Neural cell (in vitro differentiated cells): ENCODE data around the gene MACC1. TPM values are rescaled to one million over a fixed set of nuclear protein-coding genes. Genes with fewer than 3 reads are reported as not detected.

Source experiments
- H2AFZ ChIP-seq: fragments of 200-600, 300-800 bp; sonication (generic), shearing (Covaris generic); 2 replicates; pipeline ENCODE4 v1.6.0; 2014; ENCODE audit warnings: low read depth, mild to moderate bottlenecking, antibody characterized with exemption, low read length, moderate library complexity
- H3F3A ChIP-seq: fragments of 200-600 bp; shearing (Covaris generic); 2 replicates; pipeline ENCODE4 v1.6.1; 2016; ENCODE audit warnings: mild to moderate bottlenecking, moderate library complexity, mixed read lengths, antibody characterized with exemption, low read length; ENCODE audit not compliant: insufficient read depth, poor library complexity, severe bottlenecking
- H3K27ac ChIP-seq: fragments of 200-600, 300-800 bp; sonication (generic), shearing (Covaris generic); 2 replicates; pipeline ENCODE4 v1.5.1; 2014; ENCODE audit warnings: mild to moderate bottlenecking, low read length, moderate library complexity
- H3K27me3 ChIP-seq: fragments of 300-800, 200-600 bp; sonication (generic), shearing (Covaris generic); 2 replicates; pipeline ENCODE4 v1.6.0; 2014; ENCODE audit warnings: mild to moderate bottlenecking, low read depth, low read length, moderate library complexity; ENCODE audit not compliant: insufficient read depth
- H3K36me3 ChIP-seq: fragments of 300-800, 200-600 bp; sonication (generic), shearing (Covaris generic); 2 replicates; pipeline ENCODE4 v1.5.1; 2014; ENCODE audit warnings: mild to moderate bottlenecking, antibody characterized with exemption, low read length, moderate library complexity; ENCODE audit not compliant: insufficient read depth
- H3K4me2 ChIP-seq: fragments of 300-800, 200-600 bp; sonication (generic), shearing (Covaris generic); 2 replicates; pipeline ENCODE4 v1.6.0; 2014; ENCODE audit warnings: mild to moderate bottlenecking, low read length
- H3K4me3 ChIP-seq: fragments of 300-800, 200-600 bp; sonication (generic), shearing (Covaris generic); 2 replicates; pipeline ENCODE4 v1.5.1; 2014; ENCODE audit warnings: mild to moderate bottlenecking, low read length, moderate library complexity
- H3K79me2 ChIP-seq: fragments of 200-600 bp; shearing (Covaris generic); replicated peaks from 2 replicates; pipeline ENCODE4 v1.6.0; 2014; ENCODE audit warnings: mild to moderate bottlenecking, low read length, moderate library complexity; ENCODE audit not compliant: insufficient read depth
- H3K9ac ChIP-seq: fragments of 300-800, 200-600 bp; sonication (generic), shearing (Covaris generic); 2 replicates; pipeline ENCODE4 v1.6.1; 2016; ENCODE audit warnings: mild to moderate bottlenecking, low read length, mixed read lengths
- H3K9me2 ChIP-seq: fragments of 200-600 bp; shearing (Covaris generic); 2 replicates; pipeline ENCODE4 v1.6.1; 2016; ENCODE audit warnings: mild to moderate bottlenecking, low read length, mixed read lengths; ENCODE audit not compliant: insufficient read depth
- H3K9me3 ChIP-seq: fragments of 200-600, 300-800 bp; sonication (generic), shearing (Covaris generic); 2 replicates; pipeline ENCODE4 v1.6.1; 2016; ENCODE audit warnings: mild to moderate bottlenecking, mixed run types, low read length, moderate library complexity, mixed read lengths
- H4K20me1 ChIP-seq: fragments of 200-600 bp; shearing (Covaris generic); 2 replicates; pipeline ENCODE4 v1.6.1; 2016; ENCODE audit warnings: mild to moderate bottlenecking, mixed run types; ENCODE audit not compliant: insufficient read depth
- EP300 ChIP-seq: fragments of 450-650 bp; conservative IDR thresholded peaks from 2 replicates; pipeline ENCODE4 v1.6.1; 2014; ENCODE audit warnings: antibody characterized with exemption, mild to moderate bottlenecking, moderate library complexity; ENCODE audit not compliant: poor library complexity, severe bottlenecking
- EZH2 ChIP-seq: fragments of 200-600, 300-800 bp; shearing (Covaris generic), sonication (generic); IDR thresholded peaks from 2 replicates; pipeline ENCODE4 v1.6.1; 2014; ENCODE audit warnings: antibody characterized with exemption, low read length, borderline replicate concordance, mild to moderate bottlenecking; ENCODE audit not compliant: insufficient read depth, poor library complexity, severe bottlenecking
- MXI1 ChIP-seq: fragments of 450-650 bp; conservative IDR thresholded peaks from 2 replicates; pipeline ENCODE4 v1.6.1; 2014; ENCODE audit warnings: antibody characterized with exemption, mild to moderate bottlenecking; ENCODE audit not compliant: poor library complexity, severe bottlenecking
- POLR2AphosphoS5 ChIP-seq: IDR thresholded peaks from 2 replicates; pipeline ENCODE4 v1.6.1; 2012
- RAD21 ChIP-seq: fragments of 450-650 bp; conservative IDR thresholded peaks from 2 replicates; pipeline ENCODE4 v1.6.1; 2014; ENCODE audit warnings: antibody characterized with exemption, mild to moderate bottlenecking, moderate library complexity
- SMC3 ChIP-seq: fragments of 450-650 bp; conservative IDR thresholded peaks from 2 replicates; pipeline ENCODE4 v1.6.1; 2014; ENCODE audit warnings: antibody characterized with exemption, mild to moderate bottlenecking, moderate library complexity; ENCODE audit not compliant: poor library complexity
- TAF1 ChIP-seq: IDR thresholded peaks from 2 replicates; pipeline ENCODE4 v1.6.1; 2012; ENCODE audit warnings: low read depth
- polyA plus RNA-seq: library from polyadenylated mRNA; depleted of rRNA; stranded (reverse); fragments of >200 nt; gene quantifications from 2 replicates; pipeline ENCODE4 v1.2.3, GENCODE V29; 2014
- TF ChIP-seq, protein P1 (sequence below): fragments of 450-650 bp; IDR thresholded peaks from 2 replicates; pipeline ENCODE4 v1.5.1; 2014; ENCODE audit warnings: antibody characterized with exemption, mild to moderate bottlenecking, moderate library complexity; ENCODE audit not compliant: poor library complexity, severe bottlenecking
- TF ChIP-seq, protein P2 (sequence below): IDR thresholded peaks from 2 replicates; pipeline ENCODE4 v1.6.1; 2012; ENCODE audit warnings: borderline replicate concordance

The MACC1 gene
- polyA plus RNA-seq, 1 donor from 2014 or later, result 0.20 TPM

DNA sequence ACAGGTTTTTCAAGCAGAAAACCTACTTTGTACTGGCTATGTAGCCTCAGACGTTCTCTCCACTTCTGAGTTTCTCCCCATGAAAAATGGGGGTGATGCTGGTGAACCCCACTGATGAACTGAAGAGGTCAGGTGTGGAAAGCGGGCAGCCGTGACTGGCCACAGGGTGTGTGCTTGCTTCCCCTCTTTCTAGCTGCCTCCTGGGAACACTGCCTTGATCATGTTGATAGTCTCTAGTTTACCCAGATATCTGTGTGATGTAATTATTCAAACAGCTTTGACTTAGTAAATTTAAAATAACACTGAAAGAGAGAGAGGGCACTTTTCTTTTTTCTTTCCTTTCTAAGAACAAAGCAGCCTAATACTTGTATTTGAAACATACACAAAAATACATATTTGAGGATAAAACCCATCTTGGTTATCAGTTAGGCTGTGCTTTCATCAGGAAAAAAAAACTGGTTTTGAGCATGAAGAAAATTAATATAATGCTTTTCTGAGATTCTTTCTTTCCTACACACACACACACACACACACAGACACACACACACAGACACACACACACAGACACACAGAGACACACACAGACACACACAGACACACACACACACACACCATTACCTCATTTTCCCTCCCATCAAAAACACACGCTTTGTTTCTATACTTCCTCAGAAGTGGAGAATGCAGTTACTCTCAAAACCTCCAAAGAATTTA is 76.7 kb downstream of the MACC1 start:
- Histone ChIP-seq H3K79me2 (no peaks in the 10 kb centered on the region), H3K9me2 (no peaks in the 10 kb centered on the region), H3F3A (no peaks in the 10 kb centered on the region), H3K9ac (peak overlapping the region; percentile 63), H3K27ac (peak overlapping the region; percentile 98), H3K9me3 (no peaks in the 10 kb centered on the region), H3K4me3 (peak overlapping the region; percentile 16), H4K20me1 (no peaks in the 10 kb centered on the region), H3K27me3 (no peaks in the 10 kb centered on the region), H2AFZ (peak overlapping the region; percentile 15), H3K4me2 (peak overlapping the region; percentile 62), H3K36me3 (no peaks in the 10 kb centered on the region)
- TF ChIP-seq POLR2AphosphoS5 (no peak), RAD21 (no peak), EZH2 (no peak), MXI1 (no peak), SMC3 (no peak), EP300 (no peak), TAF1 (no peak)
- TF ChIP-seq, protein P1, sequence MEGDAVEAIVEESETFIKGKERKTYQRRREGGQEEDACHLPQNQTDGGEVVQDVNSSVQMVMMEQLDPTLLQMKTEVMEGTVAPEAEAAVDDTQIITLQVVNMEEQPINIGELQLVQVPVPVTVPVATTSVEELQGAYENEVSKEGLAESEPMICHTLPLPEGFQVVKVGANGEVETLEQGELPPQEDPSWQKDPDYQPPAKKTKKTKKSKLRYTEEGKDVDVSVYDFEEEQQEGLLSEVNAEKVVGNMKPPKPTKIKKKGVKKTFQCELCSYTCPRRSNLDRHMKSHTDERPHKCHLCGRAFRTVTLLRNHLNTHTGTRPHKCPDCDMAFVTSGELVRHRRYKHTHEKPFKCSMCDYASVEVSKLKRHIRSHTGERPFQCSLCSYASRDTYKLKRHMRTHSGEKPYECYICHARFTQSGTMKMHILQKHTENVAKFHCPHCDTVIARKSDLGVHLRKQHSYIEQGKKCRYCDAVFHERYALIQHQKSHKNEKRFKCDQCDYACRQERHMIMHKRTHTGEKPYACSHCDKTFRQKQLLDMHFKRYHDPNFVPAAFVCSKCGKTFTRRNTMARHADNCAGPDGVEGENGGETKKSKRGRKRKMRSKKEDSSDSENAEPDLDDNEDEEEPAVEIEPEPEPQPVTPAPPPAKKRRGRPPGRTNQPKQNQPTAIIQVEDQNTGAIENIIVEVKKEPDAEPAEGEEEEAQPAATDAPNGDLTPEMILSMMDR, result no peak
- TF ChIP-seq, protein P2, sequence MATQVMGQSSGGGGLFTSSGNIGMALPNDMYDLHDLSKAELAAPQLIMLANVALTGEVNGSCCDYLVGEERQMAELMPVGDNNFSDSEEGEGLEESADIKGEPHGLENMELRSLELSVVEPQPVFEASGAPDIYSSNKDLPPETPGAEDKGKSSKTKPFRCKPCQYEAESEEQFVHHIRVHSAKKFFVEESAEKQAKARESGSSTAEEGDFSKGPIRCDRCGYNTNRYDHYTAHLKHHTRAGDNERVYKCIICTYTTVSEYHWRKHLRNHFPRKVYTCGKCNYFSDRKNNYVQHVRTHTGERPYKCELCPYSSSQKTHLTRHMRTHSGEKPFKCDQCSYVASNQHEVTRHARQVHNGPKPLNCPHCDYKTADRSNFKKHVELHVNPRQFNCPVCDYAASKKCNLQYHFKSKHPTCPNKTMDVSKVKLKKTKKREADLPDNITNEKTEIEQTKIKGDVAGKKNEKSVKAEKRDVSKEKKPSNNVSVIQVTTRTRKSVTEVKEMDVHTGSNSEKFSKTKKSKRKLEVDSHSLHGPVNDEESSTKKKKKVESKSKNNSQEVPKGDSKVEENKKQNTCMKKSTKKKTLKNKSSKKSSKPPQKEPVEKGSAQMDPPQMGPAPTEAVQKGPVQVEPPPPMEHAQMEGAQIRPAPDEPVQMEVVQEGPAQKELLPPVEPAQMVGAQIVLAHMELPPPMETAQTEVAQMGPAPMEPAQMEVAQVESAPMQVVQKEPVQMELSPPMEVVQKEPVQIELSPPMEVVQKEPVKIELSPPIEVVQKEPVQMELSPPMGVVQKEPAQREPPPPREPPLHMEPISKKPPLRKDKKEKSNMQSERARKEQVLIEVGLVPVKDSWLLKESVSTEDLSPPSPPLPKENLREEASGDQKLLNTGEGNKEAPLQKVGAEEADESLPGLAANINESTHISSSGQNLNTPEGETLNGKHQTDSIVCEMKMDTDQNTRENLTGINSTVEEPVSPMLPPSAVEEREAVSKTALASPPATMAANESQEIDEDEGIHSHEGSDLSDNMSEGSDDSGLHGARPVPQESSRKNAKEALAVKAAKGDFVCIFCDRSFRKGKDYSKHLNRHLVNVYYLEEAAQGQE, result no peak

DNA sequence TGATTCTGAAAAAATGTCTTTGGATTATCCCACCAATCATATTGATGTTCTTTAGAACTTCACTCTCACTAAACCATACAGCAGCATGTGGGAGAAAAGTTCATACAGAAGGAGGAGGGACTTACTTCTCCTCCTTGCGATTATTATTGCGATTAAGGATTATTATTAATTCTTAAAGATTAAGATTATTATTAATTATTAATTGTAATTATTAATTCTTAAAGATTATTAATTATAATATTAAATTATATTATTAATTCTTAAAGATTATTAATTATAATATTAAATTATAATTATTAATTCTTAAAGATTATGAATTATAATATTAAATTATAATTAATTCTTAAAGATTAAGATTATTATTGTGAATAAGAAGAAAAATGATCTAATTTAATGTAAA is 80.5 kb downstream of the MACC1 start:
- H3K27ac ChIP-seq, result no peak overlapping the region
- no peak overlapping the region for H3K4me2 ChIP-seq
- H3K9me2 ChIP-seq, result no peaks in the 10 kb centered on the region
- H4K20me1 ChIP-seq, result no peaks in the 10 kb centered on the region
- H3K9ac ChIP-seq, result no peak overlapping the region
- H3F3A ChIP-seq, result no peaks in the 10 kb centered on the region
- H3K4me3 ChIP-seq, result no peak overlapping the region
- H3K27me3 ChIP-seq, result no peaks in the 10 kb centered on the region
- TF ChIP-seq, protein P1, result no peak
- TF ChIP-seq, protein P2, result no peak
- no peak for TF ChIP-seq RAD21
- TF ChIP-seq POLR2AphosphoS5, result no peak
- no peak for TF ChIP-seq SMC3
- H3K79me2 ChIP-seq, result no peaks in the 10 kb centered on the region
- H3K9me3 ChIP-seq, result no peaks in the 10 kb centered on the region
- no peak overlapping the region for H2AFZ ChIP-seq
- H3K36me3 ChIP-seq, result no peaks in the 10 kb centered on the region
